HepG2 (cell line): ENCODE results near the gene RORB. TPM values are rescaled to one million over a fixed set of nuclear protein-coding genes. Genes with fewer than 3 reads are reported as not detected.

Experiments
- ATAC-seq: fragments of 200-7000 bp; cut with Tn5 transposase; 3 replicates; pipeline ENCODE4 v1.9.1; 2020; ENCODE audit warnings: mild to moderate bottlenecking, moderate library complexity
- BruUV-seq: library from RNA; stranded (reverse); fragments of 400-500 nt; replicated peaks from 2 replicates; lab custom pipeline; 2021; lab: Mats Ljungman, UMichigan
- CTCF ChIA-PET: fragments of 300-600 bp; formaldehyde crosslinking; extraction: SDS; loops from one replicate; lab custom pipeline; 2021; ENCODE audit warnings: low total read pairs, inconsistent platforms, low intra/inter-chr PET ratio; lab: Yijun Ruan, JAX
- POLR2A ChIA-PET: fragments of 350-600 bp; sonication (Branson Sonifier 250); formaldehyde crosslinking; loops from one replicate; lab custom pipeline; 2020; ENCODE audit warnings: antibody characterized with exemption, inconsistent platforms; lab: Yijun Ruan, JAX
- DNase-seq: peaks from one replicate; pipeline ENCODE4 v3.0.0-alpha.2; 2015; ENCODE audit warnings: low spot score
- FAIRE-seq: peaks from 3 replicates; lab custom pipeline; 2011; peaks lifted over from hg19 to GRCh38; lab: Jason Lieb, UNC
- H2AFZ ChIP-seq: one replicate; pipeline ENCODE4 v1.6.1; 2011; ENCODE audit warnings: low read length, inconsistent platforms
- H3K27ac ChIP-seq: fragments of 300-600 bp; 3 replicates; pipeline ENCODE4 v1.8.0; 2011; ENCODE audit warnings: mixed run types, mild to moderate bottlenecking, mixed read lengths, low read length, inconsistent platforms; ENCODE audit not compliant: insufficient read depth; ENCODE audit errors: extremely low read length
- H3K27me3 ChIP-seq, 2 experiments: fragments of 200-600 bp in 1 of 2; 2 replicates in 1 of 2; 3 replicates in 1 of 2; pipeline versions ENCODE4 v1.6.0 to v1.8.0; 2011; ENCODE audit warnings: low read length in 2 of 2, mild to moderate bottlenecking in 2 of 2, moderate library complexity in 2 of 2, inconsistent platforms in 1 of 2; ENCODE audit not compliant: insufficient read depth in 2 of 2, control insufficient read depth in 1 of 2
- H3K36me3 ChIP-seq, 2 experiments: fragments of 200-600 bp in 1 of 2; replicated peaks in 1 of 2; 2 replicates in 1 of 2; 3 replicates in 1 of 2; pipeline versions ENCODE4 v1.5.1 to v1.8.0; 2011; ENCODE audit warnings: low read length in 2 of 2, inconsistent platforms in 1 of 2; ENCODE audit not compliant: insufficient read depth in 2 of 2, control insufficient read depth in 1 of 2
- H3K4me1 ChIP-seq: 2 replicates; pipeline ENCODE4 v1.5.1; 2012; ENCODE audit warnings: low read length, inconsistent platforms; ENCODE audit not compliant: insufficient read depth
- H3K4me2 ChIP-seq: 2 replicates; pipeline ENCODE4 v1.6.0; 2011; ENCODE audit warnings: low read depth, low read length, inconsistent platforms
- H3K4me3 ChIP-seq, 3 experiments: fragments of 200-600 bp in 1 of 3; sonication (generic), shearing (Covaris generic) in 1 of 3; replicated peaks in 1 of 3; 2 replicates each; pipeline ENCODE4 v1.5.1; 2011 to 2016; ENCODE audit warnings: low read length in 3 of 3, inconsistent platforms in 2 of 3, low read depth in 2 of 3, mild to moderate bottlenecking in 2 of 3, control low read depth in 1 of 3, mixed read lengths in 1 of 3; ENCODE audit not compliant: insufficient read depth in 1 of 3
- H3K79me2 ChIP-seq: one replicate; pipeline ENCODE4 v1.6.1; 2011; ENCODE audit warnings: low read length, inconsistent platforms; ENCODE audit not compliant: insufficient read depth
- H3K9ac ChIP-seq: 2 replicates; pipeline ENCODE4 v1.6.0; 2011; ENCODE audit warnings: mild to moderate bottlenecking, low read depth, low read length, inconsistent platforms; ENCODE audit not compliant: insufficient read depth
- H3K9me3 ChIP-seq: 2 replicates; pipeline ENCODE4 v1.5.1; 2012; ENCODE audit warnings: mild to moderate bottlenecking, low read length
- H4K20me1 ChIP-seq: 2 replicates; pipeline ENCODE4 v1.6.0; 2011; ENCODE audit warnings: inconsistent platforms, mild to moderate bottlenecking, low read length, moderate library complexity; ENCODE audit not compliant: insufficient read depth
- DDIT3 ChIP-seq: sonication (generic); formaldehyde crosslinking; IDR thresholded peaks from 2 replicates; pipeline ENCODE4 v1.4.0; 2020; ENCODE audit warnings: mild to moderate bottlenecking, missing genetic modification reagents
- MAF1 ChIP-seq: sonication (generic); formaldehyde crosslinking; IDR thresholded peaks from 2 replicates; pipeline ENCODE4 v1.5.0; 2020; ENCODE audit warnings: missing genetic modification reagents, borderline replicate concordance
- NR2F1 ChIP-seq, 2 experiments: fragments of 450-650 bp in 1 of 2; formaldehyde crosslinking in 1 of 2; IDR thresholded peaks; 2 replicates each; pipeline versions ENCODE4 v1.5.0 to v1.6.1; 2016 to 2020; ENCODE audit warnings: mild to moderate bottlenecking in 1 of 2, missing compliant biosample characterization in 1 of 2, missing genetic modification reagents in 1 of 2, moderate library complexity in 1 of 2
- RXRA ChIP-seq: sonication (generic); formaldehyde crosslinking; IDR thresholded peaks from 2 replicates; pipeline ENCODE4 v1.5.1; 2020; ENCODE audit warnings: missing genetic modification reagents
- TBX3 ChIP-seq: fragments of 450-650 bp; IDR thresholded peaks from 2 replicates; pipeline ENCODE4 v1.6.1; 2017; ENCODE audit warnings: antibody characterized with exemption, mild to moderate bottlenecking, inconsistent platforms, borderline replicate concordance
- ZFP91 ChIP-seq: sonication (generic); formaldehyde crosslinking; IDR thresholded peaks from 2 replicates; pipeline ENCODE4 v1.9.0; 2022; ENCODE audit warnings: missing genetic modification reagents, mild to moderate bottlenecking, borderline replicate concordance
- ZNF232 ChIP-seq: sonication (generic); formaldehyde crosslinking; IDR thresholded peaks from 2 replicates; pipeline ENCODE4 v1.4.0; 2020; ENCODE audit warnings: missing genetic modification reagents, borderline replicate concordance
- ZNF552 ChIP-seq: sonication (generic); formaldehyde crosslinking; IDR thresholded peaks from 2 replicates; pipeline ENCODE4 v1.9.0; 2022; ENCODE audit warnings: missing genetic modification reagents, mild to moderate bottlenecking, borderline replicate concordance
- ZNF766 ChIP-seq: sonication (generic); formaldehyde crosslinking; IDR thresholded peaks from 2 replicates; pipeline ENCODE4 v1.5.0; 2020; ENCODE audit warnings: missing genetic modification reagents, borderline replicate concordance
- ZNF780A ChIP-seq: sonication (generic); formaldehyde crosslinking; IDR thresholded peaks from 2 replicates; pipeline ENCODE4 v1.8.0; 2022; ENCODE audit warnings: mild to moderate bottlenecking, missing genetic modification reagents, moderate library complexity
- ZNF816 ChIP-seq: sonication (generic); formaldehyde crosslinking; IDR thresholded peaks from 2 replicates; pipeline ENCODE4 v1.8.0; 2022; ENCODE audit warnings: missing genetic modification reagents, mild to moderate bottlenecking, borderline replicate concordance
- WGBS: methylation state at CpG from one replicate; pipeline ENCODE4 v1.1.6; 2017; ENCODE audit warnings: low lambda C conversion rate; 5-methylcytosine and 5-hydroxymethylcytosine counted together
- in situ Hi-C: cut with HindIII; loops from 2 replicates; pipeline ENCODE4 v1.10.0; 2017; ENCODE audit warnings: low pct_unique_long_range_greater_than_20kb; ENCODE audit not compliant: extremely low pct_ligation_motif_present
- intact Hi-C: fragments of 100-400 bp; cut with micrococcal nuclease; formaldehyde crosslinking; loops from one replicate; pipeline ENCODE4 v1.10.0; 2022; ENCODE audit not compliant: unreplicated experiment
- polyA plus RNA-seq, 8 experiments: library from polyadenylated mRNA; depleted of rRNA in 3 of 8; stranded (reverse) in 7 of 8; unstranded in 1 of 8; fragments of >200 nt; fragmentation: Illumina TruSeq in 4 of 8; extraction: Trizol in 4 of 8; gene quantifications; 2 replicates each; pipeline versions ENCODE4 v1.2.1 to v1.2.3, GENCODE V29; 2011 to 2016; ENCODE audit warnings: low read depth in 4 of 8, missing spikeins in 1 of 8, mixed read lengths in 1 of 8; ENCODE audit not compliant: insufficient read depth in 1 of 8
- total RNA-seq, 5 experiments: library from RNA; depleted of rRNA; stranded (reverse); fragments of >200 nt; fragmentation: Illumina TruSeq; extraction: Trizol; gene quantifications; 2 replicates each; pipeline ENCODE4 v1.2.3, GENCODE V29; 2016; ENCODE audit warnings: low read depth in 1 of 5
- TF ChIP-seq, protein P1 (sequence below): sonication (generic); formaldehyde crosslinking; IDR thresholded peaks from 2 replicates; pipeline ENCODE4 v1.8.0; 2022; ENCODE audit warnings: missing genetic modification reagents, mild to moderate bottlenecking, inconsistent platforms, borderline replicate concordance
- TF ChIP-seq, protein P2 (sequence below): sonication (generic); formaldehyde crosslinking; IDR thresholded peaks from 2 replicates; pipeline ENCODE4 v1.4.0; 2020; ENCODE audit warnings: low read depth, mild to moderate bottlenecking, missing genetic modification reagents
- TF ChIP-seq, protein P3 (sequence below): sonication (generic); formaldehyde crosslinking; IDR thresholded peaks from 2 replicates; pipeline ENCODE4 v1.4.0; 2020; ENCODE audit warnings: mild to moderate bottlenecking, missing genetic modification reagents

Gene RORB
- total and polyA plus RNA-seq, 2 of the 13 experiments (the other 11 are each of a cell fraction or from before 2014, with no cell fraction given), result not detected

DNA sequence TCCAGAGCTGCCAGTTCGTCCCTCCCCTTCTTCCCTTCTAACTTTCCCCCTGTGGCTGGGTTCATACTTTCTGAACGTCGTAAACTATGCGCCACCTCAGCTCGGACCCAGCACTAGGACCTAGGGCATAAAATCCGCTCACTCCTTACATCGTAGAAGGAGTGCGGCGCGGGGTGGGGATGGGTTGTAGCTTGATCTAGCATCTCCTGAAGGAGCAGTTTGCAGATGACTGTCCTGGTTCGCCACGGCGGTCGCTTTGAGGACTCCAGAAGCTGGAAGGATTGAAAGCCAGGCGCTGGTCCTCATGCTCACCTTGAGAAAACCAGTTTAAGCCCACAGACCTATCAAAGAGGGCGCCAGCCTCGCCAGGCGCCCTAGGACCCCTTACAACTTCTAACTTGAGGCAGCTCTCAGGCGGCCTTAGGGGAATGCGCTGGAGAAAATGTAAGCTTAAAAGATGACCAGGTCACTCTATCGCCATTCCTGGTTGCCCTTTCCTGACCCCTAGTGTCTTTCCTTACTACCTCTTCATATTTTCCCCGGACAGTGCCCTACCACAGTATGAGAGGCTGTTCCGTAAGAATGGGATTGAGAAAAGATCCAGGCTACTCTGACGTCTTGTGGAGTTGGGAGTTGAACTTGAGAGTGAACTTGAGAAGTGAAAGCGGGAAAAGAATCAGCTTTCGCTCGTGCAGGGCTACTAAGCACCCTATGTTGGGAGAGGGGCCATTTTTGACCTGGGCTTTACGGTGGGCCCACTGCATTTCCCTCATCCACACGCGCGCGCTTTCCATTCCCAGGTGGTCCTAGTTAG lies 2.8 kb downstream of the RORB start:
- no peak overlapping the region for H2AFZ ChIP-seq

GRCh38 chr9:74500584-74500924 lies 3.4 kb downstream of the RORB start:
- no peaks in the 10 kb centered on the region for H4K20me1 ChIP-seq
- H3K27ac ChIP-seq, result no peak overlapping the region
- H3K4me1 ChIP-seq, result peaks cover 6% of the 10 kb centered on the region; the same call in 1 of the 2 replicates
- no peak for DNase-seq
- H3K4me3 ChIP-seq, result no peak overlapping the region
- H3K9me3 ChIP-seq, result no peaks in the 10 kb centered on the region
- 31% methylated on average over 14 of the region's 14 CpGs for WGBS
- FAIRE-seq, result no peak
- ChIA-PET CTCF (no interaction called here), POLR2A (no interaction called here)
- no TSS peak for BruUV-seq
- intact Hi-C loops, result no loop called here
- in situ Hi-C loops, result no loop called here
- H3K36me3 ChIP-seq, result no peaks in the 10 kb centered on the region
- H3K9ac ChIP-seq, result no peak overlapping the region
- no peak overlapping the region for H3K4me2 ChIP-seq
- ATAC-seq, result no peak
- no peaks in the 10 kb centered on the region for H3K79me2 ChIP-seq
- no peak overlapping the region for H2AFZ ChIP-seq
- peaks cover 4 to 36% of the 10 kb centered on the region in 2 experiments; a peak in 3 of 5 replicates for H3K27me3 ChIP-seq
- TF ChIP-seq ZFP91 (no peak), ZNF766 (no peak), TBX3 (no peak), MAF1 (CRISPR knock-in tag) (no peak)
- TF ChIP-seq, protein P1, sequence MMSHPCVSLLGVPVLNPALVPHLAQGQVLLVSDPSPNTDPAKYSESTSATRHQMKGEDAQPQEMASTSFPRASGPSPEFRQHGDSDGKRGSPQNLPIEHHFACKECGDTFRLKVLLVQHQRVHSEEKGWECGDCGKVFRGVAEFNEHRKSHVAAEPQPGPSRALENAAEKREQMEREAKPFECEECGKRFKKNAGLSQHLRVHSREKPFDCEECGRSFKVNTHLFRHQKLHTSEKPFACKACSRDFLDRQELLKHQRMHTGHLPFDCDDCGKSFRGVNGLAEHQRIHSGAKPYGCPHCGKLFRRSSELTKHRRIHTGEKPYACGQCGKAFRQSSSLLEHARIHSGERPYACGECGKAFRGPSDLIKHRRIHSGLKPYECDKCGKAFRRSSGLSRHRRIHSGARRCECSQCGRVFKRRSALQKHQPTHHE (CRISPR knock-in tag), result no peak
- TF ChIP-seq, protein P2, sequence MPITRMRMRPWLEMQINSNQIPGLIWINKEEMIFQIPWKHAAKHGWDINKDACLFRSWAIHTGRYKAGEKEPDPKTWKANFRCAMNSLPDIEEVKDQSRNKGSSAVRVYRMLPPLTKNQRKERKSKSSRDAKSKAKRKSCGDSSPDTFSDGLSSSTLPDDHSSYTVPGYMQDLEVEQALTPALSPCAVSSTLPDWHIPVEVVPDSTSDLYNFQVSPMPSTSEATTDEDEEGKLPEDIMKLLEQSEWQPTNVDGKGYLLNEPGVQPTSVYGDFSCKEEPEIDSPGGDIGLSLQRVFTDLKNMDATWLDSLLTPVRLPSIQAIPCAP (CRISPR knock-in tag), result no peak
- TF ChIP-seq, protein P3, sequence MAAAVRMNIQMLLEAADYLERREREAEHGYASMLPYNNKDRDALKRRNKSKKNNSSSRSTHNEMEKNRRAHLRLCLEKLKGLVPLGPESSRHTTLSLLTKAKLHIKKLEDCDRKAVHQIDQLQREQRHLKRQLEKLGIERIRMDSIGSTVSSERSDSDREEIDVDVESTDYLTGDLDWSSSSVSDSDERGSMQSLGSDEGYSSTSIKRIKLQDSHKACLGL (CRISPR knock-in tag), result no peak

More for the DNA sequence above, 2.8 kb downstream of the RORB start:
- Histone ChIP-seq H3K4me2 (no peak overlapping the region), H4K20me1 (no peaks in the 10 kb centered on the region), H3K4me3 (no peak overlapping the region), H3K36me3 (no peaks in the 10 kb centered on the region), H3K9me3 (no peaks in the 10 kb centered on the region), H3K9ac (no peak overlapping the region), H3K4me1 (peaks cover 6% of the 10 kb centered on the region; the same call in 1 of the 2 replicates), H3K27me3 (peaks cover 4 to 36% of the 10 kb centered on the region in 2 experiments; a peak in 3 of 5 replicates), H3K79me2 (no peaks in the 10 kb centered on the region), H3K27ac (no peak overlapping the region)
- WGBS, result 40% methylated on average over 25 of the region's 32 CpGs
- DNase-seq (no peak), FAIRE-seq (no peak), ATAC-seq (no peak)
- no TSS peak for BruUV-seq
- in situ Hi-C loops (no loop called here), intact Hi-C loops (no loop called here)
- POLR2A ChIA-PET, result no interaction called here
- CTCF ChIA-PET, result no interaction called here
- TF ChIP-seq ZNF766 (no peak), ZNF816 (CRISPR knock-in tag) (no peak), DDIT3 (CRISPR knock-in tag) (no peak), ZNF232 (no peak), ZNF780A (no peak), ZNF552 (CRISPR knock-in tag) (no peak), NR2F1 (CRISPR knock-in tag; IDR thresholded peaks at IDR 0.05) (no peak), RXRA (CRISPR knock-in tag) (no peak)
